Glomerular visceral epithelial cell (primary cell): ENCODE results near the gene CSNK2B.

Source experiments
- DNase-seq: peaks from one replicate; pipeline ENCODE4 v3.0.0-alpha.2; 2016; ENCODE audit errors: extremely low spot score

The CSNK2B gene

GRCh38 chr6:31636698-31637596 is 28.9 kb upstream of the CSNK2B start:
- DNase-seq = no peak

GRCh38 chr6:31639043-31639442 is 26.8 kb upstream of the CSNK2B start:
- no peak for DNase-seq

GRCh38 chr6:31639449-31639861 is 26.4 kb upstream of the CSNK2B start:
- peak; percentile 46 for DNase-seq

GRCh38 chr6:31640612-31641011 is 25.3 kb upstream of the CSNK2B start:
- no peak for DNase-seq

GRCh38 chr6:31641370-31641769 is 24.5 kb upstream of the CSNK2B start:
- DNase-seq = no peak

GRCh38 chr6:31642798-31643570 is 22.9 kb upstream of the CSNK2B start:
- no peak for DNase-seq

- DNase-seq = no peak
Measured at GRCh38 chr6:31643818-31644454, 21.9 kb upstream of the CSNK2B start.

GRCh38 chr6:31645325-31645724 is 20.6 kb upstream of the CSNK2B start:
- no peak for DNase-seq

GRCh38 chr6:31651602-31652191 is 14.2 kb upstream of the CSNK2B start:
- DNase-seq = peak; percentile 78

GRCh38 chr6:31652925-31653724 is 12.8 kb upstream of the CSNK2B start:
- peak; percentile 89 for DNase-seq

- no peak for DNase-seq
Measured at GRCh38 chr6:31654574-31655348, 11.1 kb upstream of the CSNK2B start.

GRCh38 chr6:31655349-31656237 is 10.3 kb upstream of the CSNK2B start, which contains the start of gene APOM:
Gene APOM, plus strand, starts transcription at chr6:31655894. Its CDS starts 73 bp downstream, at chr6:31655967.
- DNase-seq = no peak

GRCh38 chr6:31657406-31658157 is 8.3 kb upstream of the CSNK2B start:
- DNase-seq = no peak

GRCh38 chr6:31658158-31658688 is 7.7 kb upstream of the CSNK2B start:
- no peak for DNase-seq

- DNase-seq = no peak
Measured at GRCh38 chr6:31658983-31659648, 6.8 kb upstream of the CSNK2B start.

GRCh38 chr6:31659649-31660380 is 6.1 kb upstream of the CSNK2B start:
- peak; percentile 36 for DNase-seq
